HG03108 (cell line): ENCODE data around the gene LAPTM5.
A peak's percentile ranks its signal among the peaks of the same experiment; 100 is the strongest.
"Not testable (repeated sequence)": the region's sequence is repeated elsewhere in the genome, so short reads cannot be mapped to it uniquely, and the experiment has no call there.

Source experiments
- ATAC-seq: cut with Tn5 transposase; IDR thresholded peaks from one replicate; pipeline ENCODE4 v1.9.1; 2021; ENCODE audit warnings: moderate library complexity; ENCODE audit not compliant: unreplicated experiment

The LAPTM5 gene

DNA sequence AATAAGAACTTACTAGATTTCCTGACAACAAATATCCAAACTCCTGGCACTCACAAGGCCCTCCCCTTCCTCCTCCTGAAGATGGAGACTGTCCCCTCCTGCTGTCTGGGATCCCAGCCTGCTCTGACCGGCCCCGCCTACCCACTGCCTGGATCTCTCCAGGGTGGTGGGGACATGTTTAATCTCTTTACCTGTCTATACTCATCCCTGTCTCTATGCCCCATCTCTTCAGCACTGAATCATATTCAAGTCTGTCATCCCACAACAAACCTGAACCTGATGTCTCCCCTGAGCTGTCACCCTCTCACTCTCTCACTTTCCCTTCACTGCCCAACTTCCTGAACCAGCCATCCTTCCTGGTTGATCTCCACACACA lies 56.3 kb downstream of the LAPTM5 start:
- no peak for ATAC-seq

DNA sequence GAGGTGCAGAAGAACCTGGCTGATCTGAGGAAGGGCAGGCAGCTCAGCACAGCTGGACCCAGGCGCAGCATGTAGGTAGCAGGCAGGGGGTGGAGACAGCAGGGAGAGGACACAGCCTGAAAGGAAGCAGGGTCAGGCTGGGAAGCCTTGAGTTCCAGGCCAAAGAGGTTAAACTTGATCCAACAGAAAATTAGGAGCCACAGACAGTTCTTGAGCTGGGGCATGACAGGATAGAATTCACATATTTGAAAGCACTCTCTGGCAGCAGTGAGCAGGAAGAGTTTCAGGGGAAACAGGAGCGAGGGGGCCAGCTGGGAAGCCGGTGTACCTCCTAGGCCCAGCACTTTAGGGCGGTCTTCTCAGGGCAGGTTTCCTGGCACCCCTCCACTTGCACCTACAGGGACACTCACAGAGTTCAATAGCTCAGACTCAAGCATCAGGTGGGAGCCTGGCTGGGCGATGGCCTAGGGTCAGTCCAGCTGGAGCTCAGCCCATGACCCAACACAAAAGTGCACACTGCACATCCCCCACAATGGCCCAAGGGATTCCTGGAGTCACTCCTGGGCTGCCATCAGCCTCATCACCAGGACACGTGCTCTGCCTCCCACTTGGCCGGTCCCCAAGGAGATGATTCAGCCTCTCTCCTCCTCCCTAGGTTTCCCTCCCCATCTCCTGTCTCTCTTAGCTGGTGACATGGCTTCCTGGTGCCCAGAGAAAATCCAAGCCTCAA lies 56.9 kb downstream of the LAPTM5 start:
- ATAC-seq: no peak

DNA sequence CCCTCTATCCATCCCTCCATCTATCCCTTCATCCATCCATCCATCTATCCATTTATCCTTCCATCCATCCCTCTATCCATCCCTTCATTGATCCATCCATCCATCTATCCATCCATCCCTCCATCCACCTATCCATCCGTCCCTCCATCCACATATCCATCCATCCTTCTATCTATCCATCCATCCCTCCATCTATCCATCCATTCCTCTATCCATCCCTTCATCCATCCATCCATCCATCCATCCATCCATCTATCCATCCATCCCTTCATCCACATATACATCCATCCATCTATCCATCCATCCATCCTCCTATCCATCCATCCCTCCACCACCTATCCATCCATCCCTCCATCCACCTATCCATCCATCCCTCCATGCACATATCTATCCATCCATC lies 57.8 kb downstream of the LAPTM5 start:
- ATAC-seq: no peak

DNA sequence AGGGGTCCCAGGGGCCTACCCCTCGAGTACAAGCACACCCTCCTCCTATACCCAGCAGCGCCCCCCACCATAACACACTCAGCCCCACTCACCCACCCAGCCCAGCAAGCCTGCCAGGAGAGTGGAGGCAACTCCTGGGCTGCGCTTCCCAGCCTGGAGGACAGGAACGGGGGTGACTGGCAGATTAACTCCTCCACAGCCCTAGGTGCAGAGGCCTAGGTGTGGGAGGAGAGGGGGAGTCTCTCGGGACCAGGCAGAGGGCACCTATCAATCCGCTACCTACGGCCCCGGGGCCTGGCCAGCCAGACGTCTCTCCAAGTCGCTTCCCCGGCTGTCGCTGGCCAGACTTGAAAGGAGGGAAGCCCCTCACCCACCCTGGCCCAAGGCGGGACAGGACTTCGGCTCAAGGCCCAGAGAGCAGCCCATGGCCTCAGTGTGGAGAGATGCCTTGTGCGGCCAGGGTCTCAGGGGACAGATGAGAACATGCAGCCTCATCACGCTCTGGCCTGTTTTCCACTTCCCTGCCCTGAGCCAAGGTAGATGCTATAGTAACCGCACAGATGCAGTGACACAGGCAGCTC lies 59.1 kb downstream of the LAPTM5 start:
- no peak for ATAC-seq

DNA sequence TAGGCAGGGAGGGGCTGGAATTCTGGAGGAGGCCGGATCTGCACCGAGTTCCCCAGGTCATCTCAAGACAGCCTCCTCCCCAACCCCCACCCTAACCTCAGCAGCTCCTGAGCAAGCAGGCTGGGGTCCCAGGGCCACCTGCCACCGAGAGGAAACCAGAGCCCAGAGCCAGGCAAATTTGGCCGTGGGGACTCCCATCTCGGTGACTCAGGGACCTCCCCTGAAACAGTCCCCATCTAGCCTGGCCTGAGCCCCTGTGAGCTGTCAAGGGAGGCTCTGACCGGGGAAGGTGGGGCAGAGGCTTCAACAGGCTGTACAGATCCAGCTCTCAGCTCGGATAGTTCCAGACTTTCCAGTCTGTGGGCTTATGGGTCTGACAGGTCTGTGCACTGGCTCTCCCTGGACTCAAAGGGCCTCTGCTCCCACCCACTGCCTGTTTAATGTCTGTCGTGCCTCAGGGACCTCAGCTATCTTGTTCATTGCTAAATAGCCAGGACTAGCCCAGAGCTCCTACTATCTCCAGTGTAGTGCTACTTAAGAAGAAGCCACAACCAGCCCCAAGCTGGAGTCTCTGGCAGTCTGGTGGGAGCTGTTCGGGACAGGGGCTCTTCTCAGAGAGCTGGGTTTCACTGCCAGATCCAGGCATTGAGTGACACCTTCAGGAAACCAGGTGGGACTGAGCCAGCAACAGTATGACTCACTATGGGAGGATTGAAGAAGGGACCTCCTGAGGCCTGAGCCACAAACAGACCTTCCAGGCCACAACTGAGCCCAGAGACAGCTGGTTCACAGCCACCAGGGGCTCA lies 59.8 kb downstream of the LAPTM5 start:
- peak; percentile 60 for ATAC-seq

DNA sequence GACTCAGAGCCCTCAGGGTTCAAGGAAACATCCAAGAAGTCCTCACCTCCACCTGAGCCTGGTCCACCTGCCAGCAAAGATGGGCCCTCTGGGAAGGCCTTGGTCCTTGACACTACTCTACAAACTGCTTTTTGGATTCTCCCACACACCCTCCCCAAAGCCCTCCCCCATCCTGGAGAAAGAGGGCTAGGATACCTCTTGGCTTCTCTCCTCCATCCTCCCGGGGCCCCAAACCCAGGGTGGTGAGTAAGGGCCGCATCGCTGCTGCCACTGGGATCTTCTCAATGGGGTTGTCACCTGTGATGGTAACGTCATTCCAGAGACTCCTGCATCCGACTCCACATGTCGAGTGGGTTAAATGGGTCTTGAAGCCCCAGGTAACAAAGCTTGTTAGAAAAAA lies 60.7 kb downstream of the LAPTM5 start:
- ATAC-seq: no peak

DNA sequence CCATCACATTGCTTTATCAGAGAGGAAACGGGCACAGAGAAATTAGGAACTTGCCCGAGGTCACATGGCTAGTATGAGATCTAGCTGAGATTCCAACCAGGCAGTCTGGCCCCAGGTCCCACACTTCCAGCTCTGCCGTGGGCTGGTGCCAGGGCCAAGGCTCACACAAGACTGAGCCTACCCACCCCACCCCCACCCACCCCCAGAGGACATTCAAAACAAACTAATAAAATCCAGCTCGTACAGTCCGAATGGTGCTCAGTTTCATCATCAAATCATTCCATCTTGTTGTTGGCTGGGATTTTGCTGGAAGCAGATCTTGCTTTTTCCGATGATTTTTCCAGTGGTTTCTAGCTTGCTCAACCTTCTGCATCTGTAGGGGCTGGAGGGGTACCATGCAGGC lies 62.1 kb downstream of the LAPTM5 start:
- no peak for ATAC-seq

DNA sequence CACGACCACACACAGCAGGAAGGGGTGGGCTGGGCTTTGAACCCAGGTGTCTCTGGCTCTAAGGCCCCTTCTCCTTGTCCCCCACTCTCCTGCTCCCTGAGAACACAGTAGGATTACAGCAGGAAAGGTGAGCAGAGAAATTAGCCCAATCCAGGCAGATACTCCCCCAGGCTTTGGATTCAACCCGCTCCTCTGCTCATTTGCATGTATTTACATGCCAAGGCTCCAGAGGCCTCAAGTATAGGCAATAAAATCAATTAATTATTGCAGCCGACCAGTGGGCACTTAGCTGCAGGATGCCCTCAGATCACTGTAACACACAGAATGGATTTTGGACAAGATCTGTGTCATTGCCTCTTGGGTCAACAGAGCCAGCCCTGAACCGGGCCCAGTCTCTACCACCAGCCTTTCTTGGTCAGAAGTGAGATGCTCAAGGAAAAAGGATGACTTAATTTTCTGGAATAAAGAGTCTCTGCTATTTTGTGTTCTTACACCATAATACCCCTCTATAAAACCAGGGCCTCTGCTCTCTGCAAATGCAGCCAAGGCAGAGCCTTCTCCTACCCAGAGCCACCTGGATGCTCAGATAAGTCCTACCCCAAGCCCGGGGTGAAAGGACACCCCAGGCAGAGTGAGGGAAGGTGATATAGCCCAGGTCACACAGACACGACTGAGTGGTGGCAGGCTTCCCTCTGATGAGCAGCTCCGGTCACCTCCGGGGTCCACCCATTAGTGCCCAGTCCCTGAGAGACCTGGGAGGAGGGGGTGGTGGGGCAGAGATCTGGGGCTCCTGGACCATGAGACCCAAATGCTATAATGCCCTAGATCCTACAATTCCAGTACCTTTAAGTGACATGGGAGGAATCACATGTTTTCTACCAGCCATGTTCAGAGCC lies 63.0 kb downstream of the LAPTM5 start:
- ATAC-seq: no peak

DNA sequence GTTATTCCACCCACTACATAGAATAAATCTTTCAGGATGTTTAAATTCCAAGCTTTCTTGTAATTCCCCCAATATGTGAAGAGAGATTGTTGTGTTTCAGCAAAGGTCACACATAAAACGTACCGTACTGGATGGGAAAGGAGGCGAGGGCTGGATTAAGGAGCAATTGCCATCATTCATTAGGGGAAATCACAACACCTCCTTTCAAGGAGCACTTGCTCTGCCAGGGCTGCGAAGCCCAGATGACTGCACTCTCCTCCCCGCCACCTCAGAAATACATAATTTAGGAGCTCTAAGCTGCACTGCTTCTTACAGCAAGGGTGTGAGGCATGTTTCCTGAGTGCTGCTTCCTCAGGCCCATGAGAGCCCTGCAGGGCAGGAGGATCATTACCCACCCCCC lies 63.8 kb downstream of the LAPTM5 start:
- no peak for ATAC-seq

DNA sequence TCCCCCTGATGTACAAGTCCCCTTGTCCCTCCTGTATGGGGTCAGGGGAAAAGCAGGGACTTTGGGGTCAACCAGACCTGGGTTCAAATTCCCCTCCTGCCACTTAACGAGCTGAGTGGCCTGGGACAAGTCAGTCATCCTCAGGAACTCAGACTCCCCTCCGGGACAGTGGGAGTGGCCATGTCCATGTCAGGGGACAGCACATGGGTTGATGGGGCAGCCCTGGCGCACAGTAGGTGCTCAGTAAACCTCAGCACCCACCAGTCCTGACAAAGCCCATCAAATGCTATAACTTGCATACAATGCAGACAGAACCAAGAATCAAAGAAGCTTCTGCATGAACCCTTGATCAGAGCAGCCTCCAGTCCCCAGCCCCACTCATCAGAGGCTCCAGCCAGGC lies 64.2 kb downstream of the LAPTM5 start:
- no peak for ATAC-seq

DNA sequence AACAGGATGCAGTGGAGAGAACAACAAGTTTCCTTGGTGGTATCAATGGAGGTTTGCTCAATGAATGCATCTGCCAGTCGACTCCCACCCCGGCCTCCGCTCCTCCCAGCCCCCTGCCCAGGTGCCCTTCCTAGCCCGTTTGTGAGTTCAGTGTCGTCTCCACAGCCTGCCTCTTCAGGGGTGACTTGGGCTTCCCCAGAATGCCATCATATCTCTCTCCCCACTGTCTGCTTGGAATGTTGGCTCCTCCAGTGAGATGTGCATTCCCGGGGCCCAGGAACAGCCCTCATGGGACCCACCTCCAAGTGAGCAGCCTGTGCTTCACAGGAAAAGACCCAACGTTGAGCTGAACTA lies 64.6 kb downstream of the LAPTM5 start:
- ATAC-seq: no peak

DNA sequence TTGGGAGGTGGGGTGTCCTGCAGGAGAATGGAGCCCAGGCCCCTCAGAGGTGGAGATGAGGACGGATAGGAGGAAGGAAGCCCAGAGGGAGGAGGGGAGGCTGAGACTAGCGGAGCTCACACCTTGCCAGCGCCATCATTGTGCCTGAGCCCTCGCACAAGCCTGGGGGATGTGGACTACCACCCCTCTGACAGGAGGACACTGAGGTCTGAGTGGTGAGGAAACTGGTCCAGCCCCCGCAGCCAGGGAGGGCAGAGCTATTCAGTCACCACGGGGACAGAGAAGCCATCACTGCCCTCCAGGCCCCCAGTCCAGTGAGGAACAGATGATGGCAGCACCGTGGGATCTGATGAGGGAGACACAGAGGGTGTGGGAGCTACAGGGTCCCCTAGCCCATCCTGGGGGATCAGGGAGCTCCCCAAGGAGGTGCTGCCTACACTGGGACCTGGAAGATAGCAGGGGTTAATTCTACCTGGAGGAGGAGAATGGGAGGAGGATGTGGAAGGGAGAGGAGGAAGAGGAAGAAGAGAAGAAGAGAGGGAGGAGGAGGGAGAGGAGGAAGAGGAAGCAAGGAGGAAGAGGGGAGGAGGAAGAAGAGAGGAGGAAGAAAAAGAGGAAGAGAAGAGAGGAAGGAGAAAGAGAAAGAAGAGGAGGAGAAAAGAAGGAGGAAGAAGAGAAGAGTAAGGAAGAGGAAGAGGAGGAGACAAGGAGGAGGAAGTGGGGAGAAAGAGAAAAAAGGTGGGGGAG lies 65.2 kb downstream of the LAPTM5 start:
- ATAC-seq: no peak

DNA sequence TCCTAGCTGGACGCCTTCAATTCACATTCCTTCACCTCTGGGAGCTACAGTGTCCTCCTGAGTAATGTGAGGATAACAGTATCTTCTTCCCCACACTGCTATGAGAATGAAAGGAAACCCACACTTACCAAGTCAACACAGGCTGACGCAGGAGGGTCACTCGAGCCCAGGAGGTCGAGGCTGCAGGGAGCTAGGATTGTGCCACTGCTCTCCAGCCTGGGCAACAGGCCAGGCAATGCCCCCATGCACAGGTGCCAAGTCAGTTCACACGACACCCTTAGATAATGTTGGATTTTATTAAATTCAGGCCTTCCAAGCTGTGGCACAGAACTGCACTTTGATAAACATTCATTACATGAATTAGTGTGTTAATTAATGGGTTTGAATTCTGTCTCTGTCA lies 66.1 kb downstream of the LAPTM5 start:
- no peak for ATAC-seq

DNA sequence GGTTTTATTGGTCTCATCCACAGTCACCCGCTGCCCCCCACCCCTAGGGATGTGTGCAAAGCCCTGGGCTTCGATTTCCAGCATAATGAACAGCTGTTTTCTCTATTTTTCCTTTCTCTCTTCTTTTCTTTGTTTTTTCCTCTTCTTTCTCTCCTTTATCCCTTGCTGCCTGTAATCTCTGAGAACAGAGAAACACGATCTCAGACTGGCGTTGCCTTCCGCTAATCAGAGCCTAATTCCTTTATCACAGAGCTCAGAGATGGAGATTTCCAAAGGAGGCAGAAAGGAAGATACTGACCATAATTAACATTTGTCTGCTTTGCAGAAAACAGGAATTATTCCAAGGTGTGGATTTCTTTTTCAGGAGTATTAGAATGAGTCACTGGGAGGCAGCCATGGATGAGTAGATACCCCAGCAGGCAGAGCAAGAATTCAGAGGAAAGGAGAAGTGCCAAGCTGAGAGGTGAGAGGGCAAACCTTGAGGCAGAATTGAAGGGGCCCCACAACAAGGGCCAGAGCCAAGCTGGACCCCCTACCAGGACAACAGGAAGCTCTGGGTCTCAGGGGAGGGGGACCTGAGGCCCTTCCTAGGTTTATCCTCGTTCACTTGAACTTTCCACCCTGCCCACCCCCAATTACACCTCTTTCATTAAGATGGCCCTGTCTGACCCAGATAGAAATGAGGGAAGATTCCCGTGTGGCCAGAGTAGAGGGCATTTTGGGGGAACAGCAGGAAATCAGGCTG lies 67.5 kb downstream of the LAPTM5 start:
- ATAC-seq: no peak

DNA sequence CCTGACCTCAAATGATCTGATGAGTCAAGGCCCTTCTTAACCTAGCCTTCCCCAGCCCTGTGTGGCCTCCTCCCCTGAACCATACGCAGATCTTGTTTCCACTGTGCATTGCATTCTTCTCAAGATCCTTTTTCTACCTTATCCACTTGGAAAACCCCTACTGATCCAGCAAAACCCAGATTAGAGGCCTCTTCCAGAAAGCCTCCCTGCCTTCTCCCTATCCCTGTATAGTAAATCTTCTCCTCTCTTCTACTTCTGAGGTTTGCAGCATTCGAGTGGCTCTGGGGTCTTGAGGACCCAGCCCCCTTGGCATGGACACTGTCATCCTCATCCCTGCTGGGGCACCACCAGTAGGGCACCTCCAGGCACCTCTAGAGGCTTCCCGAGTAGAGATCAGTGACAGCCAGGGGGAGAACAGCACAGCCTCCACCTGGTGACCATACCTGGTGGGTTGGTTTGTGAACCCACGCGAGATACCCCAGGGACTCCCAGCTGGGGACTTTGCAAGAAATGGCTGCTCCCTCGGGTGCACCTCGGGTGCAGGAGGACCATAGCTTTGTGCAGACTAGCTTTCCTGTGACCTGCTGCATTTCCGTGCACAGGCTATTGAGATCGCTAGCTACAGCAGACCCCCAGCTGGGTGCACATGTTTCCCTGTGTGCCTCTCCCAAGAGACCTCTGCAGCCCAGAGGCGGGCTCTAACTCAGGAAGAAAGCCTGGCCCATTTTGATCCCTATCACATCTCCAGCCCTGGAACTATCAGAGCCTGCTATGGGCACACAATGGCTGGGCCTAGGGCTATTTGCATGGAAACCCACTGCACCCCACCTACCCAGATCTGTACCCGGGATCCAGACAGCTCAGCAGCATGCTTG lies 68.4 kb downstream of the LAPTM5 start:
- ATAC-seq: no peak

DNA sequence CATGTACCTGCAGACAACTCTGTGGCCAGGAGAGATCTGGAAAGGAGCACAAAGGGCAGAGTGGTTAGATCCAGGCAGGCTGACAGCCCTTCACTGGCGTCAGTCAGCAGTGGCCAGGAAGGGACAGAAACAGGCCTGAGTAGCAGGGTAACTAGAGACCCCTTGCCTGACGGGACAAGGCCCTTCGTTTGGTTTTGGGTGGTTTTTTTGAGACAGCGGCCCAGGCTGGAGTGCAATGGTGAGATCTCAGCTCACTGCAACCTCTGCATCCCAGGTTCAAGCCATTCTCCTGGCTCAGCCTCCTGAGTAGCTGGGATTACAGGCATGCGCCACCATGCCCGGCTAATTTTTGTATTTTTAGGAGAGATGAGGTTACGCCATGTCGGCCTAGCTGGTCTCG lies 69.1 kb downstream of the LAPTM5 start:
- not testable (repeated sequence) for ATAC-seq

DNA sequence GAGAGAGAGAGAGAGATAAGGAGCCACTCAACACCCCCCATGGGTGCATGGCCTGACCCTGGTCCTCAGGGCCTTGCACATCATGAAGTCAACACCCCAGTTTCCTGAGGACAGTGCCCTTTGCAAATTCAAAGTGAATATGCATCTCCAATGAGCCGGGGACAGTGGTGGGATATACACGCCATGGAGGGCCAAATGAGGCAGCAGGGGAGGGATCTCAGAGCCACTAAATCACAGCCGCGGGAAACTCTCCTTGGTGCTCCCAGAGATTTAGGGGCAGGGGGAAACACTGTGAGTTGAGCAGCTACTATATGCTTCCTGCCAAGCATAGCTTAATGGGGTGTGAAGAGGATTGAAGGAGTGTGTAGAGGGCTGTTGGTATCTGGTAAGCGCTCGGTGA lies 69.7 kb downstream of the LAPTM5 start:
- ATAC-seq: no peak

DNA sequence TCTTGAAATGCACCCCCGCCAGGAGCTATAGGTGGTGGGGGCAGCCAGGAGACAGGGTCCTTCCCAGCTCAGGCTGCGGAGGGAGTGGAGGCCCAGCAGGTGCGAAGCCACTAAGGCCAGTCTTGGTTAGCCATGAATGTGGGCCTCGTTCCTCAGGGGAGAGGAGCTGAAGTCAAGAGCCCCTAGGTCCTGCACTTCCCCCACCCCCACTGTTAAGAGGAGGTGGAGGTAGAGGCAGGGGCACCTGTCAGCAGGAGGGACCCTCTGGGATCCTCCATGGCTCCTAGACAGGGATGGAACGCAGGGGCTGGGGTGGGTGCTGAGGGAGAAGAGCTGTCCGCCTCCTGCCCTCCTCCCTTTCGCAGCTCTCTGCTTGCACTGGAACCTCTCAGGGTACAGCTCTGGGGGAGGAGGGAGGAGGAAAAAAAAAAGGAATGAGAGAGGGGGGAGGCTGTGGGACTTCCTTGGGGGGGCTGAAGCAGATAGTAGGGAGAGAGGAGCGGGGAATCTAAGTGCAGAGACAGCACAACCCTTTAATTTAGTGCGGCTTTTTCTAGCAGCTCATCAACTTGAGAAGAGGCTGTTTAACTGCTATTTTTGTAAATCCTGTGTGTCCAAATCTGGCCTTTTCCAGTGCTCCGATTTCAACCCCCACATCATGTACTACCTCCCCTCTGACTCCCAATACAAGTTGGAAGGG lies 71.2 kb downstream of the LAPTM5 start:
- ATAC-seq: no peak
